Measurements from ENCODE around the gene EPAS1. TPM values are rescaled to one million over a fixed set of nuclear protein-coding genes. Genes with fewer than 3 reads are reported as not detected.

EPAS1 gene
- total RNA-seq, 1 donor from 2014 or later = 1,738 TPM

GRCh38 chr2:46278952-46279351 is 18.3 kb upstream of the EPAS1 start:
- no peak for DNase-seq (ENCODE audit: low spot score in 2 of 2)
- Histone ChIP-seq H3K27ac (no peak overlapping the region), H3K9me3 (no peaks in the 10 kb centered on the region), H3K4me3 (no peak overlapping the region), H3K36me3 (no peaks in the 10 kb centered on the region), H3K4me1 (peaks cover 0 to 2% of the 10 kb centered on the region in 2 donors), H3K27me3 (no peaks in the 10 kb centered on the region)
- intact Hi-C loops (cut with DNase I) = no loop called here
- TF ChIP-seq, protein P1, sequence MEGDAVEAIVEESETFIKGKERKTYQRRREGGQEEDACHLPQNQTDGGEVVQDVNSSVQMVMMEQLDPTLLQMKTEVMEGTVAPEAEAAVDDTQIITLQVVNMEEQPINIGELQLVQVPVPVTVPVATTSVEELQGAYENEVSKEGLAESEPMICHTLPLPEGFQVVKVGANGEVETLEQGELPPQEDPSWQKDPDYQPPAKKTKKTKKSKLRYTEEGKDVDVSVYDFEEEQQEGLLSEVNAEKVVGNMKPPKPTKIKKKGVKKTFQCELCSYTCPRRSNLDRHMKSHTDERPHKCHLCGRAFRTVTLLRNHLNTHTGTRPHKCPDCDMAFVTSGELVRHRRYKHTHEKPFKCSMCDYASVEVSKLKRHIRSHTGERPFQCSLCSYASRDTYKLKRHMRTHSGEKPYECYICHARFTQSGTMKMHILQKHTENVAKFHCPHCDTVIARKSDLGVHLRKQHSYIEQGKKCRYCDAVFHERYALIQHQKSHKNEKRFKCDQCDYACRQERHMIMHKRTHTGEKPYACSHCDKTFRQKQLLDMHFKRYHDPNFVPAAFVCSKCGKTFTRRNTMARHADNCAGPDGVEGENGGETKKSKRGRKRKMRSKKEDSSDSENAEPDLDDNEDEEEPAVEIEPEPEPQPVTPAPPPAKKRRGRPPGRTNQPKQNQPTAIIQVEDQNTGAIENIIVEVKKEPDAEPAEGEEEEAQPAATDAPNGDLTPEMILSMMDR (IDR thresholded peaks at IDR 0.05) = no peak

DNA sequence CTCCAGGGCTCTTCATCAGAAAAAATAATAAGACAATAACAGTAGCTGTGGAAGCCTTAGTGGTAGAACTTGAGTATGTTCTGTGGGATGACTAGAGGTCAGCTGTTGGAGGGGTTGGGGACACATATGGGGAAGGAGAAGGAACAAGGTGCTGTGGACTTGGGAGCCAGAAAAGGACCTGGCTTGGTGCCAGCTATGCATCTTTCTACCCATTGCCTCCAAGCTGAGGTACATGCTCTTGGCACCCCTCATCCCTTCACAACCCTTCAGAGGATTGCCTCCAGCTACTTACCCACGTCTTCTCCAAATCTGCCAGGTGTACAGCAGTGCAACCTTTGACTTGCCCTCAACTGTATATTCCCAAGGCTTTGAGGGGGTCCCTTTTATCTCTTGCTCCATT is 15.3 kb upstream of the EPAS1 start:
- TF ChIP-seq, protein P1 (IDR thresholded peaks at IDR 0.05) = no peak
- Histone ChIP-seq H3K9me3 (no peaks in the 10 kb centered on the region), H3K4me3 (no peak overlapping the region), H3K4me1 (no peaks in the 10 kb centered on the region), H3K36me3 (no peaks in the 10 kb centered on the region), H3K27ac (no peak overlapping the region), H3K27me3 (no peaks in the 10 kb centered on the region)
- intact Hi-C loops (cut with DNase I) = no loop called here
- no peak for DNase-seq (ENCODE audit: low spot score in 2 of 2)

GRCh38 chr2:46283693-46284092 is 13.5 kb upstream of the EPAS1 start:
- TF ChIP-seq, protein P1 (IDR thresholded peaks at IDR 0.05) = no peak
- intact Hi-C loops (cut with DNase I) = no loop called here
- H3K36me3 ChIP-seq = no peaks in the 10 kb centered on the region

DNA sequence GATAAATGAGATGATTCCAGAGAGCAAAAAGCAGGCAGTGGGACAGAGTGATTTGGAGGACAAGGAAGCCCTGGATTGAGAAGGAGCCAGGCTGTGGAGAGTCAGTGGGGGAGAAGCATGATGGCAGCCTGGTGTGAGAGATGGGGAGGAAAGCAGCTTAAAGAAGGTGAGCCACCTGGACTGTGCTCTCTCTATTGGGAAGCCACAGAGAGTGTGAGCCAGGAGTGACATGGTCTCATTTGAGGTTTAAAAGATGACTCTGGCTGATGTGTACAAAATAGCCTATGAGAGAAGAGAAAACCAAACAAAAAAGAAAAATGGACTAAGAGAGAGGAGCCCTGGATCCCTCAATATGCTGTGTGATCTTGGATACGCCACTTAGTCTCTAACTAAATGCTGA is 12.9 kb upstream of the EPAS1 start:
- TF ChIP-seq, protein P1 (IDR thresholded peaks at IDR 0.05) = no peak

More at GRCh38 chr2:46283693-46284092, 13.5 kb upstream of the EPAS1 start:
- no peak for DNase-seq (ENCODE audit: low spot score in 2 of 2)
- no peaks in the 10 kb centered on the region for H3K9me3 ChIP-seq
- no peak overlapping the region for H3K27ac ChIP-seq
- no peaks in the 10 kb centered on the region for H3K4me1 ChIP-seq
- no peaks in the 10 kb centered on the region for H3K27me3 ChIP-seq
- H3K4me3 ChIP-seq = no peak overlapping the region

GRCh38 chr2:46284796-46285195 is 12.4 kb upstream of the EPAS1 start:
- no peak overlapping the region for H3K27ac ChIP-seq
- no peaks in the 10 kb centered on the region for H3K4me1 ChIP-seq
- TF ChIP-seq, protein P1 (IDR thresholded peaks at IDR 0.05) = no peak
- intact Hi-C loops (cut with DNase I) = no loop called here
- DNase-seq (ENCODE audit: low spot score in 2 of 2) = no peak
- no peaks in the 10 kb centered on the region for H3K9me3 ChIP-seq
- H3K4me3 ChIP-seq = no peak overlapping the region
- no peaks in the 10 kb centered on the region for H3K36me3 ChIP-seq
- H3K27me3 ChIP-seq = no peaks in the 10 kb centered on the region

More for the DNA sequence above, 12.9 kb upstream of the EPAS1 start:
- intact Hi-C loops (cut with DNase I) = no loop called here
- Histone ChIP-seq H3K4me3 (no peak overlapping the region), H3K27me3 (no peaks in the 10 kb centered on the region), H3K9me3 (no peaks in the 10 kb centered on the region), H3K36me3 (no peaks in the 10 kb centered on the region), H3K27ac (no peak overlapping the region), H3K4me1 (no peaks in the 10 kb centered on the region)
- no peak for DNase-seq (ENCODE audit: low spot score in 2 of 2)

DNA sequence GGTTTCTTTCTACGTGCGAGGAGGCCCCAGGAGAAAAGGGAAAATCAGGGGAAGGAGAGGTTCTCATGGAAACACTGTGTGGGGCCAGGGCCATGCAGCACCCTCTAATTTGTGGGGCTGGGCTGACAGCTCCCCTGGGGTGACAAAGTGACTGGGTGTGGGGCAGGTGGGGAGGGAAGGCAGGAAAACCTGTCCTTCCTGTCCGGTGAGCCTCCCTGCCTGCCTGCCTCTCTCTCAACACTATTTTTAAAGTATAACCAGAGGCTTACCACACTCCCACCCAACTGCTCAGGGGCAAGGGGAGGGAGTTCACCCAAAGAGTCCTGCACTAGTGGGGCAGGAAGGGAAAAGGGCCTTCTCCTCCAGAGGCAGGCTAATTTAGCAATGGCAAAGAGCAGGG is 10.5 kb upstream of the EPAS1 start:
- no peaks in the 10 kb centered on the region for H3K36me3 ChIP-seq
- H3K27ac ChIP-seq = no peak overlapping the region
- H3K27me3 ChIP-seq = no peaks in the 10 kb centered on the region
- H3K9me3 ChIP-seq = no peaks in the 10 kb centered on the region
- intact Hi-C loops (cut with DNase I) = no loop called here
- H3K4me1 ChIP-seq = no peaks in the 10 kb centered on the region
- DNase-seq (ENCODE audit: low spot score in 2 of 2) = no peak
- TF ChIP-seq, protein P1 (IDR thresholded peaks at IDR 0.05) = no peak
- no peak overlapping the region for H3K4me3 ChIP-seq
